GM18861 (cell line): ENCODE measurements around the gene AP1G2.
"Not testable (repeated sequence)": the region's sequence is repeated elsewhere in the genome, so short reads cannot be mapped to it uniquely, and the experiment has no call there.

Experiments used
- ATAC-seq: cut with Tn5 transposase; IDR thresholded peaks from one replicate; pipeline ENCODE4 v1.9.1; 2021; ENCODE audit not compliant: unreplicated experiment

The AP1G2 gene

GRCh38 chr14:23542261-23542660, 25.3 kb downstream of the AP1G2 start:
- ATAC-seq = no peak

- ATAC-seq = no peak
Observed at GRCh38 chr14:23540141-23540469, 27.5 kb downstream of the AP1G2 start.

- no peak for ATAC-seq
Observed at GRCh38 chr14:23539248-23540140, 28.1 kb downstream of the AP1G2 start.

- ATAC-seq = no peak
Observed at GRCh38 chr14:23538785-23539184, 28.8 kb downstream of the AP1G2 start.

GRCh38 chr14:23538050-23538718, 29.4 kb downstream of the AP1G2 start:
- ATAC-seq = no peak

GRCh38 chr14:23537351-23538049, 30.1 kb downstream of the AP1G2 start:
- ATAC-seq = no peak

- not testable (repeated sequence) for ATAC-seq
Observed at GRCh38 chr14:23536906-23537305, 30.7 kb downstream of the AP1G2 start.

GRCh38 chr14:23536494-23536893, 31.1 kb downstream of the AP1G2 start:
- no peak for ATAC-seq

GRCh38 chr14:23535943-23536342, 31.6 kb downstream of the AP1G2 start:
- ATAC-seq = no peak

GRCh38 chr14:23533652-23534435, 33.7 kb downstream of the AP1G2 start:
- ATAC-seq = no peak

- ATAC-seq = no peak
Observed at GRCh38 chr14:23532658-23533057, 34.9 kb downstream of the AP1G2 start.

- no peak for ATAC-seq
Observed at GRCh38 chr14:23531391-23531790, 36.2 kb downstream of the AP1G2 start.

GRCh38 chr14:23530375-23531055, 37.1 kb downstream of the AP1G2 start:
- ATAC-seq = no peak

GRCh38 chr14:23529016-23529415, 38.6 kb downstream of the AP1G2 start:
- ATAC-seq = no peak

- ATAC-seq = no peak
Observed at GRCh38 chr14:23528555-23528954, 39.0 kb downstream of the AP1G2 start.

- no peak for ATAC-seq
Observed at GRCh38 chr14:23525611-23526010, 42.0 kb downstream of the AP1G2 start.

GRCh38 chr14:23524954-23525353, 42.6 kb downstream of the AP1G2 start:
- no peak for ATAC-seq

- no peak for ATAC-seq
Observed at GRCh38 chr14:23523229-23524016, 44.2 kb downstream of the AP1G2 start.

GRCh38 chr14:23522643-23523198, 44.9 kb downstream of the AP1G2 start:
- no peak for ATAC-seq
